ENCODE measurements around the gene NLGN1. TPM values are rescaled to one million over a fixed set of nuclear protein-coding genes. Genes with fewer than 3 reads are reported as not detected.
A peak's percentile ranks its signal among the peaks of the same experiment; 100 is the strongest.

Gene NLGN1
- polyA plus RNA-seq, 1 donor from 2014 or later = 2.7 TPM

- Histone ChIP-seq H3K27ac (ENCODE audit: low read length) (no peak overlapping the region), H3K9me3 (ENCODE audit: low read length) (no peaks in the 10 kb centered on the region), H3K9ac (ENCODE audit: low read length) (no peak overlapping the region), H3K9me2 (ENCODE audit: insufficient read depth, low read length) (no peaks in the 10 kb centered on the region), H4K20me1 (ENCODE audit: insufficient read depth) (no peaks in the 10 kb centered on the region), H3K4me3 (ENCODE audit: low read length) (no peak overlapping the region), H3F3A (ENCODE audit: insufficient read depth, low read length, poor library complexity, severe bottlenecking) (no peaks in the 10 kb centered on the region), H3K79me2 (replicated peaks; ENCODE audit: insufficient read depth, low read length) (no peaks in the 10 kb centered on the region), H2AFZ (ENCODE audit: low read depth, low read length) (no peak overlapping the region), H3K36me3 (ENCODE audit: insufficient read depth, low read length) (no peaks in the 10 kb centered on the region), H3K4me2 (ENCODE audit: low read length) (no peak overlapping the region), H3K27me3 (ENCODE audit: insufficient read depth, low read depth, low read length) (no peaks in the 10 kb centered on the region)
- no peak for TF ChIP-seq TAF1 (IDR thresholded peaks at IDR 0.05; ENCODE audit: low read depth)
- TF ChIP-seq SMC3 (conservative IDR thresholded peaks at IDR 0.05; ENCODE audit: poor library complexity) = no peak
- TF ChIP-seq POLR2AphosphoS5 (IDR thresholded peaks at IDR 0.05) = no peak
- TF ChIP-seq EZH2 (IDR thresholded peaks at IDR 0.05; ENCODE audit: borderline replicate concordance, insufficient read depth, low read length, poor library complexity, severe bottlenecking) = no peak
- no peak for TF ChIP-seq REST (IDR thresholded peaks at IDR 0.05; ENCODE audit: borderline replicate concordance)
- no peak for TF ChIP-seq MXI1 (conservative IDR thresholded peaks at IDR 0.05; ENCODE audit: poor library complexity, severe bottlenecking)
- TF ChIP-seq RAD21 (conservative IDR thresholded peaks at IDR 0.05) = no peak
- no peak for TF ChIP-seq CTCF (IDR thresholded peaks at IDR 0.05; ENCODE audit: poor library complexity, severe bottlenecking)
- no peak for TF ChIP-seq EP300 (conservative IDR thresholded peaks at IDR 0.05; ENCODE audit: poor library complexity, severe bottlenecking)
Measured at GRCh38 chr3:173796890-173797289, 399.3 kb downstream of the NLGN1 start.

- Histone ChIP-seq H3K36me3 (ENCODE audit: insufficient read depth, low read length) (no peaks in the 10 kb centered on the region), H3K79me2 (replicated peaks; ENCODE audit: insufficient read depth, low read length) (no peaks in the 10 kb centered on the region), H3K4me3 (ENCODE audit: low read length) (no peak overlapping the region), H3K4me2 (ENCODE audit: low read length) (peak overlapping the region; percentile 9), H3K27ac (ENCODE audit: low read length) (no peak overlapping the region), H3K27me3 (ENCODE audit: insufficient read depth, low read depth, low read length) (no peaks in the 10 kb centered on the region), H3K9me2 (ENCODE audit: insufficient read depth, low read length) (no peaks in the 10 kb centered on the region), H2AFZ (ENCODE audit: low read depth, low read length) (no peak overlapping the region), H3F3A (ENCODE audit: insufficient read depth, low read length, poor library complexity, severe bottlenecking) (no peaks in the 10 kb centered on the region), H3K9me3 (ENCODE audit: low read length) (no peaks in the 10 kb centered on the region), H4K20me1 (ENCODE audit: insufficient read depth) (no peaks in the 10 kb centered on the region), H3K9ac (ENCODE audit: low read length) (no peak overlapping the region)
- TF ChIP-seq TAF1 (IDR thresholded peaks at IDR 0.05; ENCODE audit: low read depth) (no peak), RAD21 (conservative IDR thresholded peaks at IDR 0.05) (no peak), MXI1 (conservative IDR thresholded peaks at IDR 0.05; ENCODE audit: poor library complexity, severe bottlenecking) (no peak), EZH2 (IDR thresholded peaks at IDR 0.05; ENCODE audit: borderline replicate concordance, insufficient read depth, low read length, poor library complexity, severe bottlenecking) (no peak), SMC3 (conservative IDR thresholded peaks at IDR 0.05; ENCODE audit: poor library complexity) (no peak), POLR2AphosphoS5 (IDR thresholded peaks at IDR 0.05) (no peak), REST (IDR thresholded peaks at IDR 0.05; ENCODE audit: borderline replicate concordance) (no peak), CTCF (IDR thresholded peaks at IDR 0.05; ENCODE audit: poor library complexity, severe bottlenecking) (no peak), EP300 (conservative IDR thresholded peaks at IDR 0.05; ENCODE audit: poor library complexity, severe bottlenecking) (no peak)
Measured at GRCh38 chr3:173799060-173799816, 401.7 kb downstream of the NLGN1 start.

Measured in neural cell (in vitro differentiated cells).